Thyroid gland (tissue), 4 donors: Measurements from ENCODE around the gene STARD10. TPM values are rescaled to one million over a fixed set of nuclear protein-coding genes. Genes with fewer than 3 reads are reported as not detected.

Experiments used
- DNase-seq, 2 donors: peaks; one replicate each; pipeline ENCODE4 v3.0.0-alpha.2; 2019
- H3K27ac ChIP-seq, 3 donors: fragments of 200-600 bp; sonication (generic); 1 replicate in 2 of 3; 2 replicates in 1 of 3; pipeline ENCODE4 v1.5.1; 2016 to 2019; ENCODE audit warnings: mild to moderate bottlenecking in 1 of 3, moderate library complexity in 1 of 3
- H3K27me3 ChIP-seq: fragments of 200-600 bp; sonication (generic); one replicate; pipeline ENCODE4 v1.5.1; 2019
- H3K36me3 ChIP-seq, 2 donors: fragments of 200-600 bp; sonication (generic); one replicate each; pipeline ENCODE4 v1.5.1; 2016 to 2019
- H3K4me1 ChIP-seq, 2 donors: fragments of 200-600 bp; sonication (generic); one replicate each; pipeline ENCODE4 v1.5.1; 2017 to 2019
- H3K4me3 ChIP-seq, 3 donors: fragments of 200-600 bp; sonication (generic); replicated peaks in 1 of 3; 1 replicate in 2 of 3; 2 replicates in 1 of 3; pipeline ENCODE4 v1.5.1; 2016; ENCODE audit warnings: mild to moderate bottlenecking in 1 of 3
- H3K9me3 ChIP-seq: fragments of 200-600 bp; sonication (generic); one replicate; pipeline ENCODE4 v1.5.1; 2017
- CTCF ChIP-seq, 6 experiments: fragments of 200-600 bp in 3 of 6; fragments of 450-650 bp in 3 of 6; sonication (generic) in 3 of 6; IDR thresholded peaks; one replicate each; pipeline ENCODE4 v1.5.1; 2016 to 2019; ENCODE audit warnings: antibody characterized with exemption in 6 of 6, mild to moderate bottlenecking in 2 of 6, inconsistent platforms in 1 of 6, moderate library complexity in 1 of 6
- POLR2A ChIP-seq, 2 donors: fragments of 450-650 bp; IDR thresholded peaks; one replicate each; pipeline ENCODE4 v1.6.1; 2017; ENCODE audit warnings: antibody characterized with exemption in 2 of 2, mild to moderate bottlenecking in 2 of 2, moderate library complexity in 1 of 2
- WGBS, 2 donors: methylation state at CpG; one replicate each; pipeline ENCODE4 v1.1.5; 2017; 5-methylcytosine and 5-hydroxymethylcytosine counted together
- intact Hi-C: fragments of 100-400 bp; cut with DNase I; formaldehyde crosslinking; loops from one replicate; pipeline ENCODE4 v1.15.1; 2023
- total RNA-seq, 4 donors: library from RNA; depleted of rRNA; stranded (reverse); fragments of >200 nt; gene quantifications; one replicate each; pipeline ENCODE4 v1.2.3, GENCODE V29; 2016

Gene STARD10
- total RNA-seq, 4 donors from 2014 or later: 67.7 to 113 (median 82.0) TPM

- 88 to 90% methylated on average over 7 of the region's 7 CpGs for WGBS, 2 donors
- DNase-seq: no peak
These were observed 51.1 kb downstream of the STARD10 start for GRCh38 chr11:72742513-72743320.

DNA sequence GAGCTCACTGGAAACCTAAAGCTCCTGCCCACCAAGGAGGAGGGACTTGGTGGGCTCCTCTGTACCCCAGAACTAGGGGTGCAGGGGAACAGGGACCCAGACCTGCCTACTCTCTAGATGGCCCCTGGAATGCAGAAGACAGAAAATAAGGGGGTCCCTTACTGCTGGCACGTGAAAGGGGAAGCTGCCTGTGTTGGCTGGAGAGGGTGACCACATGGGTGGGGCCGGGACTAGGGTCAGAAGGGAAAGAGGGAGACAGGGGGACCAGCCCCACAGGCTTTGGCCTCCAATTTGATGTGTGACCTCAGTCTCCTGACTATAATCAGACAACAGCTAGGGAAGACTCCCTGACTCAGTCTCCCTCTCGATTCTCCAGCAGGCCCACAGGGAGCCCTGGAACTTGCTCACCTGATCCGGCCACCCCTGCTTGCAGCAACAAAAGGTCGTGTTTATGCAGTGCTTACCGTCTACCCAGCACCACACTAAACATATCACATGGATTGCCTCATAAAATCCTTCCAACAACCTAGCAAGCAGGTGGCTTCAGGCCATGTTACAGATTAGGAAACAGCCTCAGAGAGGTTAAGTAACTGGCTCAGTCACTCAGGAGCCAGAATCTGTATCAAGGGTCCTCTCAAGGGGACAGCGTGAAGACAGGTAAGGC is 51.9 kb downstream of the STARD10 start:
- Histone ChIP-seq H3K9me3 (no peaks in the 10 kb centered on the region), H3K27ac (peak overlapping the region; percentile 79 to 95 (median 89)), H3K36me3 (no peaks in the 10 kb centered on the region), H3K27me3 (no peaks in the 10 kb centered on the region), H3K4me1 (peaks cover 62 to 89% of the 10 kb centered on the region in 2 donors), H3K4me3 (no peak overlapping the region)
- 60 to 79% methylated on average over 7 of the region's 7 CpGs for WGBS, 2 donors
- no peak for DNase-seq
- TF ChIP-seq CTCF (IDR thresholded peaks at IDR 0.05) (no peak), POLR2A (IDR thresholded peaks at IDR 0.05) (no peak)
- intact Hi-C loops: no loop called here

More at GRCh38 chr11:72742513-72743320, 51.1 kb downstream of the STARD10 start:
- Histone ChIP-seq H3K27me3 (no peaks in the 10 kb centered on the region), H3K36me3 (no peaks in the 10 kb centered on the region), H3K4me3 (no peak overlapping the region), H3K27ac (peak overlapping the region; percentile 79 to 95 (median 89)), H3K9me3 (no peaks in the 10 kb centered on the region), H3K4me1 (peaks cover 59 to 89% of the 10 kb centered on the region in 2 donors)
- intact Hi-C loops: no loop called here
- no peak for TF ChIP-seq CTCF (IDR thresholded peaks at IDR 0.05)
- TF ChIP-seq POLR2A (IDR thresholded peaks at IDR 0.05): no peak

- Histone ChIP-seq H3K4me3 (no peak overlapping the region), H3K4me1 (peaks cover 67 to 89% of the 10 kb centered on the region in 2 donors), H3K9me3 (no peaks in the 10 kb centered on the region), H3K36me3 (no peaks in the 10 kb centered on the region), H3K27ac (peak overlapping the region; percentile 79 to 95 (median 89)), H3K27me3 (no peaks in the 10 kb centered on the region)
- DNase-seq: no peak
- intact Hi-C loops: no loop called here
- TF ChIP-seq POLR2A (IDR thresholded peaks at IDR 0.05) (no peak), CTCF (IDR thresholded peaks at IDR 0.05) (no peak)
- WGBS, 2 donors: 71 to 85% methylated on average over 8 of the region's 8 CpGs
These were observed 52.4 kb downstream of the STARD10 start for GRCh38 chr11:72741429-72741833.

DNA sequence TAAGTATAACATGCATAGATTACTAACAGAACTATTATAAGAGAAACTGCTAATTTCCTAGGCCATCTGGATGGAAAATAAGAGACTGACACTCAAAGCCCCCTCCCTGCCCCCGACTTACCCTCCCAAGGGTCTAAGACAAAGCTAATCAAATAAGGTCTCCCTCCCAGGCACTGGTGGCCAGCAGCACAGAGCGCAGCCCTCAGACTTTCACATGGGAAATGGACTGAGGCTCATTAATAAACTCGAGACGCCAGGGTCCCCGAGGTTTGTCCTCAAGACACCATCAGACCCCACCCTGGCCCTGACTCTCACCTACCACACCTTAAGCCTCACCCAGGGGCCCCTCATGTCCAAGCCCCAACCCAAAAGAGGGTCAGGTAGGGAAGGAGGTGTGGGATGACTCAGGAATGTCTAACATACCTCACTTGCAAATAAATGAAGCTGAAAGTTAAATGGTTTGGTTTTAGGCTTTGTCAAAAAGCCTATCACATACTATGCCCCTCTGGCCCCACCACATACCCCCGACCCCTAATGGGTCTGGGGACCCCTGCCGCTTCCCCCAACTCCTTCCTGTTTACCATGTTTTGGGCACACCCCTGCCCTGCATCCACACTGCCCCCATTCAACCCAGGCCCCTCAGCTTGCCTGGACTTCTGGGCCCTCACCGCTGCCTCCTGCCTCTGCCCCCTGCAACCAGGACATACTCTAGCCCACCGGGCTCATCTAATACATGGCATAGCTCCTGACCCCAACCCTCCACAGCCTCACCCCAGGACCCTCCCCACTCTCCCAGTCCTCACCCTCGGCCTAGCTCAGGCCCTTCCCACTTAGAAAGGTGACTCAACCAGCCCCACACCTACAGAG is 53.1 kb downstream of the STARD10 start:
- WGBS, 2 donors: 74 to 75% methylated on average over 10 of the region's 10 CpGs
- DNase-seq: no peak
- Histone ChIP-seq H3K27me3 (no peaks in the 10 kb centered on the region), H3K4me1 (peaks cover 64 to 89% of the 10 kb centered on the region in 2 donors), H3K27ac (peak overlapping the region; percentile 79 to 95 (median 89)), H3K36me3 (no peaks in the 10 kb centered on the region), H3K4me3 (no peak overlapping the region), H3K9me3 (no peaks in the 10 kb centered on the region)
- intact Hi-C loops: no loop called here
- TF ChIP-seq CTCF (IDR thresholded peaks at IDR 0.05) (no peak), POLR2A (IDR thresholded peaks at IDR 0.05) (no peak)
